ENCODE results near the gene STIM1.

STIM1 gene

DNA sequence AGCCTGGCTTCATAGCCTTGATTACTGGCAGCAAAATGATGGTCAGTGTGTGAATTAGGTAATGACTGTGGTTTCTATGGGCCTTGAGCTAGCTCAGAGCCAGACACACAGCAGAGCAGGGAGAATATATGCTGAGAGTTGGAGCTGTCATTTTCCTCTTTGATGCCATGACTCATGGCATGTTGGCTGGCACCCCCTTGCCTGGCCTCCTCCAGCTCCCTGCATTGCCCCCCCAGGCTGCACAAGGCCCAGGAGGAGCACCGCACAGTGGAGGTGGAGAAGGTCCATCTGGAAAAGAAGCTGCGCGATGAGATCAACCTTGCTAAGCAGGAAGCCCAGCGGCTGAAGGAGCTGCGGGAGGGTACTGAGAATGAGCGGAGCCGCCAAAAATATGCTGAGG lies 218.8 kb downstream of the STIM1 start:
- DNase-seq = no peak

DNA sequence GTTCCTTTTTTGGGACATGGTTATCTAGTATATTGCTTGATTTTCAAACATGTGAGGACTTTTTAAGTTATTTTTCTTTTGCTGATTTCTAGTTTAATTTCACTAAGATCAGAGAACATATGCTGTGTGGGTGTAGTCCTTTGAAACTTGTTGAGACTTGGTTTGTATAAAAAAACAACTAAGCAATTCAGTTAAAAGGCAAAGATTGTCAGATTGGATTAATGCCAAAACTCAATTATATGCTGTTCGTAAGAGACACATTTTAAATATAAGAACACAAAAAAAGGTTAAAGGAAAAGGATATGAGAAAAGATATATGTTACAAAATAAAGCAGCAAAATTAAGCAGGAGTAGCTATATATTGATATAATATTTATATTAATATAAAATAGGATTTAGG lies 221.3 kb downstream of the STIM1 start:
- no peak for DNase-seq

DNA sequence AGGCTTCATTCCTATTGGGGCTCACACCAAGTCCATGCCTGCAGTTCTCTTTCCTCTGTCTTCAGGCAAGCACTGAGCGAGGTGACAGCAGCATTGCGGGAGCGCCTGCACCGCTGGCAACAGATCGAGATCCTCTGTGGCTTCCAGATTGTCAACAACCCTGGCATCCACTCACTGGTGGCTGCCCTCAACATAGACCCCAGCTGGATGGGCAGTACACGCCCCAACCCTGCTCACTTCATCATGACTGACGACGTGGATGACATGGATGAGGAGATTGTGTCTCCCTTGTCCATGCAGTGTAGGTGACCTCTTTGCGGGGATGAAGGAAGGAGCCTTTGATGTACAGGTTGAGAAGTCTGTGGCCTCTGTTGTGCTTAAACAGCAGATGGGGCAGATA lies 227.7 kb downstream of the STIM1 start:
- no peak for DNase-seq

DNA sequence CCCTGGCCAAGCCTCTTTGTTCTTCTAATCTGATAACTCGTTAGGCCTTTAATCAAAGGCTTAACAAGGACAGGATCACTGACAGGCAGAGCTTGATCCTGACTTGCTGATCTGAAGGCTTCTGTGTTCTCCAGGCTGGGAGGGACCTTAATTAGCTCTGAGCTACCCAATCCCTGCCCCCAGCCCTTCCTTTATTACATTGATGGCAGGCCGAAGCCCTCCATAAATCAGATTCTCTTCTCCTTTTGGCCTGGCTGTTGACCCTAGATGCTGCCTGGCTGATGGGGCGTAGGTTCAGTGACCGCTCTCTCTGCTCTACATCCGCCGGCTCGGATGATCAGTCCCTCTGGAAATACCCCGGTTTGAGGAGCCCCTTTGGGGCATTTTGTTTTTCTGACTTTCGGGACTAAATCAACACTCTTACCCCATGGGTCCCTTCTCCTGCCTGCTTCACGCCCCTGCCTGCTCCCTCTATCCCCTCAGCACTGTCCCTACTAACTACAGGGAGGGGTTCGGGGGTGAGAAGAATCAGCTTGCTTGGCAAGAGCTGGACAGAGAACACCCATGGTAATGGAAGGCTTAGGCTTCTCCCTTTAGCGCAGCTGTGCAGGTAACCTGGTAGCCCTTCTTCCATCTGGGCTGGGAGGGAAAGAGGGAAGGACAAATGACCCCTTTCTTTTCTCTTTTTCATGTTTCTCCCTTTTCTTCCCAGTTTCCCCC lies 229.1 kb downstream of the STIM1 start:
- no peak for DNase-seq

DNA sequence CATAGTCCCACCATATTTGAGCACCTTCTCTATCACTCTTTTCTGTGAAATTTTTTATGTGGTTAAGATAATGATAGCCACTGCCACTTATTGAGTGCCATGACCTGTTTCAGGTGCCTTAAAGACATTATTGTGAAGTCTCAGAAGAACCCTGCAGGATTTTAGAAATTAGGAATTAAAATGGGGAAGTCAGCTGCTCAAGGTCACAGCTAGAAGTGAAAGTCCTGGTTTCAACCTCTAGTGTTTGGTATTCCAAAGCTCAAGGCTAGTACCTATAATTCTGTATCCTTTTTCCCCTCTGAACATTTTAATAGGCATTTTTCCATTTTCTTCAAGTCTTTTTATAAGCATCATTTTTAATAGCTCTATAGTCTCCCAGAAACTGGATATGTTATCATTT lies 230.1 kb downstream of the STIM1 start:
- DNase-seq = no peak

DNA sequence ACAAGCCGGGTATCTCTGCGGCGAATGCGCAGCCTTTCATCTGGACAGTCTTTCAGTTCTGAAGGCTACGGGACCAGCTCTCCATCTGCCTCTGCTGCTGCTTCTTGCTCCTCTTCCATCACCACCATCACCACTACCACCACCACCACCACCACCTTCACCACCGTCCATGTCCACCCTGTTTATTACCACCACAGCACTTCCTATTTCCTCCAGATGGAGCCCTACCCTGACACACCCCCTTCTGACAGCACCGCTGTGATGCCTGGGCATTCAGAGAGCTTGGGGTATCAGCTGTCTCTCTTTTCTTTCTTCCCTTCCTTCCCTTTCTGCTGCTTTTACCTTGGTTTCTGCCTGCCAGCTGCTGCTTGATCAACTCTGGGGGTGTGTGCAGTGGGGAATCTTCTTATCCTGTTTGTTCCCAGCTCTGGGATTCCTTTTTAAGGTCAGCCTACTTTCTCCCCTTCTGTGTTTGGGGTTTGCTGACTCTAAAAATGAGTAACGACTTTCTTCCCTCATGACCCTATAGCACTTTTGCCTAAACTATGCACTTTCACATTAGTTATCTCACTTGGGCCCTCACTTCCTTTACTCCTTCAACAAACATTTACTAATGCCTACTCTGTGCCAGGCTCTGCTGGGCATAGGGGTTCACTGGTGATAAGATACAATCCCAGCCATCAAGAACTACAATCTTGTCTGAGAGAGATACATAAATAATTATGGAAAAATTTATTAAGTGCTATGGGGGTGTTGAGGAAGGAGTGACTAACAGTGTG lies 231.3 kb downstream of the STIM1 start:
- DNase-seq = no peak

DNA sequence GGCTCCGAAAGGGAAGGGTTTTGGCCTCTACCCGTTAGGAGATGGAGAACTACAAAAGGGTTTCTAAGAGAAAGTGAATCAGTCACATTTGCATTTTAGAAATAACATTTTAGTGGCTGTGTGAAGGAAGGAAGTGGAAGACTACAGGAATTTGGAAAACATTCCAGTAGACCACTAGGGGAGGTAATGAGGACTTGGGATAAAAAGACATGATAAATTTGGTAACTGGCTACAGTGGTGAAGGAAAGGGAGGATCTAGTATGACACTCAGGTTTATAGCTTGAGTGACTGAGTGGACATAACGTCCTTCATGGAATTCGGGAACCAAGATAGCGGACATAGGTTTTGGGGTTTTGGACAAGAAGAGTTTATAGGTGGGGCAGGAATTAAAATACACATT lies 232.1 kb downstream of the STIM1 start:
- no peak for DNase-seq

DNA sequence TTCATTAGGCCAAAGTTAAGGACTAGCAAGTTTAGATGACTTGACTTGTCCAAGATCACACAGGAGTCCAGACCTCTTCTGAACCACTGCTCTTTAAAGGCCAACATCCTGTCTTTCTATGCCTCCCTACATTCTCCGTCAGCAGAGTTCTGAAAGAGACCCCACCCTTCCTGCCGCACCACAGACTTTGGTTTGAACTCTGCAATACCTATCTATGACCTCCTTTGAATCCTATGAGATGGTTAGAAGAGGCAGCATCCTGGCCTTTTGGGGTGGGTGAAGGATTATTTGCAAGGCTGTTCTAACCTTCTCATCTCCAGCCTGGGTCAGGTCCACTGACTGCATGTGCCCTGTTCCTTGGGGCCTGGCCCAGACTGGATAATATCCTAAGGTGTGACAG lies 234.8 kb downstream of the STIM1 start:
- DNase-seq = no peak

DNA sequence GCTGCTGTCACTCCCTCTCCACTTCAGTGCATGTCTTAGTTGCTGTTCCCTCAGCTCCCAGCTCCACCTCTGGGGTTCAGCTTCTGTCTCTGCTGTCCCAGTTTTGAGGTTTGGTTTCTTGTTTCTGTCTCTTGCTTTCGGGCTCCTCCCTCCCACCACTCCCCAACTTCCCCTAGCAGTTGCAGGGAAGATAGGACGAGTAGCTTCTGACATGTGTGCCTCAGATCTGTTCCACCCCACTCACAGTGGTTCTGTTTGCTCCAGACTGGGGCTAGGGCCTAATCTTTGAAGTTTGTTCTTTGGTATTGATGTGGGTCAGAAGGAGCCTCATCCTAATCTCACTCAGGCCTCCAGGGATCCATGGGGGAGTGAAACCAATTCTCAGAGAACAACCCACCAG lies 236.6 kb downstream of the STIM1 start:
- DNase-seq = no peak

DNA sequence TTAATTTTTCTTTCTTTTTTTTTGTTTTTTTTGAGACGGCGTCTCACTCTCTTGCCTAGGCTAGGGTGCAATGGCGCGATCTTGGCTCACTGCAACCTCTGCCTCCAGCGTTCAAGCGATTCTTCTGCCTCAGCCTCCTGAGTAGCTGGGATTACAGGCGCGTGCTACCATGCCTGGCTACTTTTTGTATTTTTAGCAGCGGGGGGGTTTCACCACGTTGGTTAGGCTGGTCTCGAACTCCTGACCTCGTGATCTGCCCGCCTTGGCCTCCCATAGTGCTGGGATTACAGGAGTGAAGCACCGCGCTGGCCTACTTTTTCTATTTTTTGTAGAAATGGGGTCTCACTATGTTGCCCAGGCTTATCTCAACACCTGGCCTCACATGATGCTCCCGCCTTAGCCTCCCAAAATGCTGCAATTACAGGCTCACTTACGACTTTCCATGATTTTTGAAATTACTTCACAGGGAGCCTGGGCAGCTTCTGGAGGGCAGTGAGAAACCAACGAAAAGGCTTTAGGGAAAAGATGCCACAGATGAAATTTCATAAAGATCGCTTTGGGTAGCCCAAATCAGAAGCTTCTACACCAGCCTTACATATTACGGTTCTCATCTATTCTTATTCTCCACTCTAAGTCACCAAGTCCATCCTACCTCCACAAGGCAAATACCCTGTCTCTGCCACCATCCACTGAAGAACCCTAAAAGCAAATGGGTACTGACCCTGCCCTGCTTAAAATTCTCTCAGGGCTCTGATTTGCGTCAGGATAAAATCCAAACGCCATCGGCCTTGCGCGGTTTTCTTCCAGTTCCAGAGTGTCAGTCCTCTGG lies 238.3 kb downstream of the STIM1 start:
- no peak for DNase-seq

DNA sequence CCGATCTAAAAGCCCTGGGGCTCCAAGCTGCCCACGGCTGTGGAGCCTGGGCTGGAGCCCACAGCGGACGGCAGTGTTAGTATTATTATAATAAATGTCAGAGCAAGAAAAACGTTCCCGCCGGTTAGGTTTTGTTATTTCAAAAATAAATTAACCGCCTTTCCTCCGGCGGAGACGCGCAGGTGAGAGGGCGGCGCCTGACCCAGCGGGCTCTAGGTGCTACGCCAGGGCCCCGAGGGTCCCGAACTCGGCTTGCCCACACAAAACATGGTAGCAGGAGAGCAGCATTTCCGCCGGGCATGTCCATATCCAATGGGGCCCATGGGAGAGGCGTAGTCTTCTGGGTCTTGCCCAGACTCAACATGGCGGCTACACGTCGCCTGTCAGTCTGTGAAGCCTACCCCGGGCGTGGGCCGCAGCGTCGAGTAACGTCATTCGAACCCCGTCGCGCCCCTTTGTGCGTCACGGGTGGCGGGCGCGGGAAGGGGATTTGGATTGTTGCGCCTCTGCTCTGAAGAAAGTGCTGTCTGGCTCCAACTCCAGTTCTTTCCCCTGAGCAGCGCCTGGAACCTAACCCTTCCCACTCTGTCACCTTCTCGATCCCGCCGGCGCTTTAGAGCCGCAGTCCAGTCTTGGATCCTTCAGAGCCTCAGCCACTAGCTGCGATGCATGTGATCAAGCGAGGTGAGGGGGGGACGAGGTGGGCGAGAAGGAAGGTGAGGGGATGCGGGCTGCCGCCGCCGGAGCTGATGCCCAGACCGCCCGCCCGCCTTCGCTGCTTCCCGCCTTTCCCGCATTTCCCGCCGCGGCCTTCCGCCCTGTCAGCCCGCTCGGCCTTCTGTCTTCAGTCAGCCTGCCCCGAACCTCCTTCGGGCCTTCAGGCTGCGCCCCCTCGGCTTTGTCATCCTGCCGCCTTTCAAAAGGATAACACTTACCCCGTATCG lies 239.2 kb downstream of the STIM1 start, which contains the start of gene RRM1:
TSS of gene RRM1 (plus strand) at position 452 of the 944 bp plus-strand sequence. CDS start at position 666, 214 bp downstream.
- peak; percentile 92 to 95 for DNase-seq

DNA sequence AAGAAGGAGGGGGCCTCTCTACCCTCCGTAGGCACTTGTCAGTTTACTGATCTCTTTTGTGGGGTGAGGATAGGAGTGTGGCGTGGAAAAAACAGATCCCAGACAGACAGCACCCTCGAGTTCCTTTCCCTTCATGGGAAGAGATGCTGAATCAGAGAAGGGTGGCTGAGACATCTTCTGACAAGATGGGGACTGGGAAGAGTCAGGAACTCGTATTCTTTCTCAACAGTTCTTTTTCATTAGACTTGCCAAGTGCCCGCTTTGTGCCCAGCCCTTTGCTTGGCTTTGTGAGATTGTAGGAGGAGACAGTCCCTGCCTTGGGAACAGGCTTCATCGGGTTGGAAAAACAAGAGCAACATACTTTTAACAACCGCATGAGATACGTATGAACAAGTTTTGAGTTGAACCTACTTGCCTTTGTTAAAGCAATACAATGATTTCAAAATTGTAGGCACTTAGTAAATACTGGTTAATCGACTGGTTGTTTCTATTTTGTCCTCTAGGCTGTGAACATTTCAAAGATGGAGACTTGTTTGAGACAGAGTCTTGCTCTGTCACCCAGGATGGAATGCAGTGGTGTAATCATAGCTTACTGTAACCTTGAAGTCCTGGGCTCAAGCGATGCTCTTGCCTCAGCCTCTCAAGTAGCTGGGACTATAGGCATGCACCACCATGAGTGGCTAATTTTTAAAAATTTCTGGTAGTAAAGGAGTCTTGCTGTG lies 240.2 kb downstream of the STIM1 start:
- DNase-seq = peak in 1 of 2 experiments; percentile 50

DNA sequence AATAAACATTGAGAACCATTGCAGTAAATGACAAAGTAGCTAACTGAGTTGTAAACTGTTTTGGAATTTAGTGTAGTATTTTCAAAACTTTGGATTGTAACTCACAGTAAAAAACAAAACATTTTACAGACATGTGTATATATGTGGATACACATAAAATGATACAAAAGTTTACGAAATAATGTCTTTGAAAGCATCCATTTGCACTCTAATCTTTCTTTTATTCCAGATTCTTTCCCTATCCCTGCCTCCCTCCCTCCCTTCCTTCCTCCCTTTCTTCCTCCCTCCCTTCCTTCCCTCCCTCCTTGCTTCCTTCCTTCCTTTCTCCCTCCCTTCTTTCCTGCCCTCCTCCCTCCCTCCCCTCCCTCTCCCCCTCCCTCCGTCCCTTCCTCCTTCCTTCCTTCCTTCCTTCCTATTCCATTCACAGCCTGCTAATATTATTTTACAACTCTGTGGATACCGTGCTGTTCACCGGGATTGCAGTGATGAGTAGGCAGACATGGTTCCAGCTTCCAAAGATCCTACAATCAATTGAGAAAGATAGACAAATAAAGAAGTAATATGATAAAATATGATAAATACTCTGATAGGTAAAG lies 242.7 kb downstream of the STIM1 start:
- DNase-seq = no peak

DNA sequence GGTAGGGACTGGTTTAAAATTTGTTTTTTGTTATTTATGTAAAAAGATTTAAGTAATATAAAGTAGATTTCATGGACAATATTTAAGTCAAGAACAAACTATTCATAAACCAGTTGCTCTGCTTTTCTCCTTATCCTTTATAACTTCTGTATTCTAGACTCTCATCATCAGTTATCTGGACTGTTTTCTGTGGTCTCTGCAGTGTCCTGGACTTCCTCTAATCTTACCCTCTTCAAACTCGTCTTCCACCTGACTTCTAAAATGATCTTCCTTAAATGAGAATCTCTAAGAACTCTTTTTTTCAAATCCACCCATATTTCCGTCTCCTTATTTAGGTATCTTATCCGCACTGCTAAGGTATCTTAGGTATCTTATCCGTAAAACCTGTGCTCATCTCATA lies 247.2 kb downstream of the STIM1 start:
- no peak for DNase-seq

DNA sequence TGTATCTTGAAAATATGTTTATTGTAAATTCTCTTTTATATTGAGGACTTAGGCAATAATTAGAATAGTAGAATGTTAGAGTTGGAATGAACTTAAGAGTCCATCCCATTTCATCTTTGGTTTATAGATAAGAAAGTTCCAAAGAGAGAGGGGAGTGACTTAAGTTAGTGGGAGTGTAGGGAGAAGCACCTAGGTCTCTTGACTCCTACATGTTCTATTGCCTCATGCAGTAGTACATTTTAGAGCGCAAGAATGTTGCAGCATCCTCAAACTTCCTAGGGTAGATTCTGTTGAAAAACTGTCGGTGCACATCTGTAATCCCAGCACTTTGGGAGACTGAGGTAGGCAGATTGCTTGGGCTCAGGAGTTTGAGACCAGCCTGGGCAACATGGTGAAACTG lies 247.8 kb downstream of the STIM1 start:
- no peak for DNase-seq

DNA sequence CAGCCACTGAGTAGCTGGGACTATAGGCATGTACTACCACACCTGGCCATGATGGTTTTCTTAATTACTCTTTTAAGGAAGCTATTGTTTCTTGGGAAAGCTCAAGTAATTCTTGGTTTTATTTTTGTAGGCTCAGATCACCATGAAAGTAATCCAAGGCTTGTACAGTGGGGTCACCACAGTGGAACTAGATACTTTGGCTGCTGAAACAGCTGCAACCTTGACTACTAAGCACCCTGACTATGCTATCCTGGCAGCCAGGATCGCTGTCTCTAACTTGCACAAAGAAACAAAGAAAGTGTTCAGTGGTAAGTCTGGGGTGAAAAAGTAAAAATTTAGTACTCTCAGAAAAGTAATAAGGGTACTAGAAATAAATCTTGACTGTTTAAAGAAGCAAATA lies 250.5 kb downstream of the STIM1 start:
- DNase-seq = no peak

DNA sequence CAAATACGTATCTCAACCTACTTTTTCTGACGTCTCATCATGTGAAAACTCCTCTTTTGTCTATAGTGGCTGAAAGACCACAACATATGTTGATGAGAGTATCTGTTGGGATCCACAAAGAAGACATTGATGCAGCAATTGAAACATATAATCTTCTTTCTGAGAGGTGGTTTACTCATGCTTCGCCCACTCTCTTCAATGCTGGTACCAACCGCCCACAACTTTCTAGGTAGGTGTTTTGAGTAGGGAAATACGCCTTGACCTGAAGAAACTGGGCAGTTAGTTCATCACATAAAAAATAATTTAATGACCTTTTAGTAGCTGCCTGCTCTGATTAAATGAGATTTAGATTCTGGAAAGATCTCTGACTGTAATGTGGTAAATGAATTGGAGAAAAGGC lies 256.4 kb downstream of the STIM1 start:
- DNase-seq = no peak

DNA sequence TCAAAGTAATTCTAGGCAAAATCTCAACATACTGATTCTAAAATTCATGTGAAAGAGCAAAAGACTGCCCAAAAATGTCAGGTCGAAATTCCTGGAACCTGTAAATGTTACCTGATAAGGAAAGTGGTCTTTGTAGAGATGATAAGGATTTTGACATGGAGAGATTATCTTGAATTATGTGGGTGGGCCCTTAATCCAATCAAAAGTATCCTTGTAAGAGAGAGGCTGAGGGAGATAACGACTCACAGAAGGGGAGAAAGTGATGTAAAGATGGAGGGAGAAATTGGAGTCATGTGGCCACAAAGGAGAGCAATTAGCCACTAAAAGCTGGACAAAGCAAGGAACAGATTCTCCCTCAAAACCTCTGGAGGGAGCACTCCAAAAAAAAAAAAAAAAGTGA lies 259.7 kb downstream of the STIM1 start:
- no peak for DNase-seq

DNA sequence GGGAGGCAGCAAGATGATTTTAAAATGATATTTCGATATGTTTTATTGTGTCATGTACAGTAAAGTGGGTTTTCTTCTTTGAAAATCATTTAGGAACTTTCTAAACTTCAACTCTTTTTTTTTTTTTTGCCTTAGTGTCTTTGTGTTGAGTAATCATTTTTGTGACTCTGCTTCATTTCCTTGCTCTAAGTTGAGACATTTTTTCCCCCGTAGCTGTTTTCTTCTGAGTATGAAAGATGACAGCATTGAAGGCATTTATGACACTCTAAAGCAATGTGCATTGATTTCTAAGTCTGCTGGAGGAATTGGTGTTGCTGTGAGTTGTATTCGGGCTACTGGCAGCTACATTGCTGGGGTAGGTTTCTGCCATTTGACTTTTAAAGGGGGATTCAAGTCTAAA lies 262.6 kb downstream of the STIM1 start:
- DNase-seq = no peak

DNA sequence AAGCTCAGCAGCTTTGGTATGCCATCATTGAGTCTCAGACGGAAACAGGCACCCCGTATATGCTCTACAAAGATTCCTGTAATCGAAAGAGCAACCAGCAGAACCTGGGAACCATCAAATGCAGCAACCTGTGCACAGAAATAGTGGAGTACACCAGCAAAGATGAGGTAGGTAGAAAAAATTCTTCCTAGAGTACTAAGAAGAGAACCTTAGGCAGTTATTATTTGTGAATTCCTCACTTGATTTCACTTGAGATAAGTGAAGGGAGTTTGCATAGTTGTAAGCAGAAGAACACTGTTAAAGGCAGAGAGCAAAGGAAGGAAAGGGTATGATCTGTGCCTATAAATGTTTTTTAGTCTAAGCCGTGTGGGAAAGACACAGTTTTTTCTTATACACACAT lies 267.8 kb downstream of the STIM1 start:
- DNase-seq = no peak

DNA sequence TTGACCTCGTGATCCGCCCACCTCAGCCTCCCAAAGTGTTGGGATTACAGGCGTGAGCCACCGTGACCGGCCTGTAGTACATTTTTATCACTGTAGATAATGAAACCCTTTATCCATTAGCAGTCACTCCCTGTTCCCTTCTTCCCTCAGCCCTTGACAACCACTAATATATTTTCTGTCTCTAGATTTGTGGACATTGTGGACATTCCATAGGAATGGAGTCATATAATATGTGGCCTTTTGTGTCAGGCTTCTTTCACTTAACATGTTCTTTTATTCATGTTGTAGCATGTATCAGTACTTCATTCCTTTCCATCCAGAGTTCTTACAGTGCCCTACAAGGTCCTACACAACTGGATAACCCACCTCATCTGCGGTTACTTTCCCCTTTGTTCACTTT lies 269.7 kb downstream of the STIM1 start:
- no peak for DNase-seq

Data from SW 1271 (cell line).